ENCODE data around the gene TCF7. TPM values are rescaled to one million over a fixed set of nuclear protein-coding genes. Genes with fewer than 3 reads are reported as not detected.

The TCF7 gene
- total RNA-seq, 2 experiments from 2014 or later, result 24.4 to 25.6 TPM

DNA sequence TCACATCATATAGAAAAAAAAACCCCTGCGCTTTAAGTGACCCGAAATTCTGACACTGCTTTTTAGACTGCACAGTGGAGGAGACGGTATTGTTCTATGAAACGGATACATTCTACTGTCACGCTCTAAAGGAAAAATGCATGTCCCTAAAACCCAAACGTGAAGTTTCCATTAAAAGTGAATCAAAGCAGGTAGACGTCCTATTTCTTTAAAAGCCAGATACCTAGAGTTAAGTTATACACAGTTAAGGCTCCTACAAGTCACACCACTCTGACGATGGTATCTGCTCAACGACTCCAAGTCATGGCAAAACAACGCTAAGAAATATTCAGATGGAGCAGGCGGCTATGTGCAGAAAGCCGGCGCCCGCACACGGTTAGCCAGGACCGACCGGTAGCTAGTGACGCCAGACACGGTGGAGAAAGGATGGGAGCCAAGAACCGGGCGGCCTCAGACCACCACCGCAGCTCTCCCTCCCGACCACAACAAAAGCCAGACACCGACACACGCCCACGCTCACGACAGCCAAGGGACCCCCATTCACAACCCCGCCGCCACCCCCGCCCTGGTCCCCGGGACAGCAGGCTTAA is 61.5 kb downstream of the TCF7 start:
- ChIA-PET POLR2A (interaction anchor here (0.7 to 2.6 kb wide), 7 partner anchors 36 to 351 kb away, joined by 3 to 27 read pairs (median 6); partner anchors contain the start of genes PPP2CA and UBE2B), CTCF (interaction anchor here (0.6 to 1.6 kb wide), 5 partner anchors 22 to 137 kb away, joined by 3 to 4 read pairs (median 3); no protein-coding TSS in a partner anchor)

DNA sequence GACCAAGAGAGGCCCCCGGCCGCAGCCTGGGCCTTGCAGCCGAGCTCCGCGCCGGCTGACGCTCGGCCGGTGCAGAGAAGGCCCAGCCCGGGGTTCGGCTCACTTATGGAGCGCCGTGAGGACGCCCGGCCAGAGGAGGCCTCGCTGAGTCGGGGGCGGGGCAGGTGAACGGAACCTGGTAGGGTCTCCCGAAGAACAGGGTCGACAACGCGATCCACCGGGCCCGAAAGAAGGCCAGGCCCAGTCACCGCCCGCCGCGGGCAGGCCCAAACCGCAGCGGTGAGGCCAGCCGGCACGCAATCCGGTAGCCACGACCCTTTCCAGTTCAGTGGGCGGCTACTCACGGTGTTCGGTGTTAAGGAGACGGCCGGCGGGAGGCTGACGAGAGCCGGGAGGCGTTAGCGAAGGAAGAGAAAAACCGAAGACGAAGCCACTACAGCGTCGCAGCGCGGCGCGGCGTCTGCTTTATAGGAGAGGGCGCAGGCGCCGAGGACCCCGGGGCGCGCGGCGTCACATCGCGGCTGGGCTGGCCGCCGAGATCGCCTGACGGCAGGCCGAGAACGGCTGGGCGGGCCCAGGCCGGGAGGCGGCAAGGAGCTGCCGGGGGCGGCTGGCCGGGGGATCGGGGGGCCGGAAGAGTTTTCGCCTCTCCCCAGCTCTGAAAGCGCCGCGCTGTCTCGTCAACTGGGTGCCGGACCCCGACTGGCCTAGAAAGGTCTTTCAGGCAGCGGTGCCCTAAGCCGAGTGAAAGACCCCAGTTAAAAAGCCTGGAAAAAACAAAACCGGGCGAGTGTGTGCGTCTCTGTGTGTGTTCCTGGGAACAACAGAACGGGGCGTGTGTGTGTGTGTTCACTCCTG is 62.3 kb downstream of the TCF7 start, which contains the start of gene SKP1:
Gene SKP1 (minus strand): TSS at position 440 of the 858 bp plus-strand sequence. CDS start 2,928 bp downstream, outside the sequence.
- CTCF ChIA-PET, result interaction anchor here (0.6 to 1.6 kb wide), 7 partner anchors 23 to 234 kb away, joined by 3 to 5 read pairs (median 3); partner anchors contain the start of genes CDKN2AIPNL and PPP2CA
- POLR2A ChIA-PET, result interaction anchor here (0.5 to 2.6 kb wide), 15 partner anchors 8 to 350 kb away, joined by 3 to 27 read pairs (median 4); partner anchors contain the start of genes PPP2CA and UBE2B

DNA sequence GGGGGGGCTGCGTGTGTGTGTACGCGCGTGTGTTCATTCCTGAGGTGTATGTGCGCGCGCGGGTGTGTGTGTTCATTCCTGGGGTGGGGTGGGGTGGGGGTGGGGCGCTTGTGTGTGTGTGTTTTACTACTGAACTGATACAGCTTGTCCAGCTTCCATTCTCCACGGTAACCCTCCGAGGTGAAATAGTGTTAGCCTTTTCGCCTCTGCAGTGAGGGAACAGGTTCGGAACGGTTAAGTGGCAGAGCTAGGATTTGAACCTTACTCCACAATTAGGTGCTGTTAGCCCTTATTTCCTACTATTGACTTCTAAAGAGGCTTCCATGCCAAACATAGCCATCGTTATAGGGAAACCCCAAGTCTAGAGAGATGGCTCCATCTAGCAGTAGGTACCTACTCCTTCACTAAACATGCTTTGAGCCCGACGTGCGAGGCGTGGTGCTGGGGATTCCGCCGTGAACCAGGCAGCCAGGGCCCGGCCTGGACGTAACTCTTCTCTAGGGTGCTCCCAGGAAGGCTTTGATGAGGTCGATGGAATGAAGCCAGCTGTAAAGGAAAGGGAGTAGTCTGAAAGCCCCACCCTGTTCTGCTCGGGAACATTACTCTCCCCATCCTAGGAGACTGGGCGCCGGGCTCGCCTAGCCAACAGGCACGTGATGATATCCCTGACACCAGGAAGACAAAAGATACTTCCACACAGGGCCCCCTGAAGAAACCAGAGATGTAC is 63.1 kb downstream of the TCF7 start:
- POLR2A ChIA-PET, result interaction anchor here (0.5 to 2.6 kb wide), 14 partner anchors 9 to 349 kb away, joined by 3 to 27 read pairs (median 4); partner anchors contain the start of genes PPP2CA and UBE2B
- CTCF ChIA-PET, result interaction anchor here (0.9 to 1.6 kb wide), 4 partner anchors 39 to 233 kb away, joined by 3 to 5 read pairs (median 4); partner anchors contain the start of genes CDKN2AIPNL and PPP2CA

DNA sequence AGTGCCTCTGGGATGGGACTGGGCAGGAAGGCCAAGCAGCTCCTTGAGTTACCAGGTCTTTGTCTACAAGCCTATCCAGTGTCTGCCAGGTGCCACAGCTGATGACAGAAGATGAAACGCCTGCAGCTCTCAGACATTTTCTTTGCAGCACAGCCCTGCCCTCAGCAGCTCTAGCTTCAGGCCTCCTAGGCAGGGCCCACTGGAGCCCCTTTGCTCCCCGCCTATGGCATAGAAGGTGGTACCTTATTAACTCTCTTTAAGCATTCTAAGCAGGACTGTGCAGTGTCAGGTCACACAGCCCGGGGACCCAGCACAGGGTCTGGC is 63.6 kb downstream of the TCF7 start:
- POLR2A ChIA-PET, result interaction anchor here (0.5 to 2.6 kb wide), 2 partner anchors 12 to 48 kb away, joined by 3 to 27 read pairs; partner anchors contain the start of gene PPP2CA
- CTCF ChIA-PET, result interaction anchor here (1.4 kb wide), 1 partner anchor 233 kb away, joined by 3 read pairs; the partner anchor contains the start of gene CDKN2AIPNL

DNA sequence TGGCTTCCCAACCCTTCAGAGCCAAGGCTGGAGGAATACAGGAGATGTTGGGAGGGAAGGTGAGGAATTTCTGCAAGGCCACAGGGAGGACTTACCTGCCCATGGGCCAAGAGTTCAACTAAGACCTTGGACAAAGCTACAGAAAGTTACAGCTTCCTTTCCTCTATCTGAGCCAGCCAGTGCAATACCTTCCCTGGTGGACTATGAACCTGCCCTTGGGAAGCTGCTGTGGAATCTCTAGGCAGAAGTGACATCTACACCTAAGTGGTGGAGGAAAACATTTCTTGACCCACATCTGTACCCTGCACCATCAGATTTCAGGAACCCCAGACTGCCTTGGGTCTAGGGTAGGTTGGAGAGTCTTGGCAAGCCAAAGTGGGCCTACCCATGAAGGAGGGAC is 69.0 kb downstream of the TCF7 start:
- POLR2A ChIA-PET, result no interaction called here
- CTCF ChIA-PET, result interaction anchor here (0.8 to 5.3 kb wide), 12 partner anchors 18 to 531 kb away, joined by 3 to 33 read pairs (median 3); no protein-coding TSS in a partner anchor

DNA sequence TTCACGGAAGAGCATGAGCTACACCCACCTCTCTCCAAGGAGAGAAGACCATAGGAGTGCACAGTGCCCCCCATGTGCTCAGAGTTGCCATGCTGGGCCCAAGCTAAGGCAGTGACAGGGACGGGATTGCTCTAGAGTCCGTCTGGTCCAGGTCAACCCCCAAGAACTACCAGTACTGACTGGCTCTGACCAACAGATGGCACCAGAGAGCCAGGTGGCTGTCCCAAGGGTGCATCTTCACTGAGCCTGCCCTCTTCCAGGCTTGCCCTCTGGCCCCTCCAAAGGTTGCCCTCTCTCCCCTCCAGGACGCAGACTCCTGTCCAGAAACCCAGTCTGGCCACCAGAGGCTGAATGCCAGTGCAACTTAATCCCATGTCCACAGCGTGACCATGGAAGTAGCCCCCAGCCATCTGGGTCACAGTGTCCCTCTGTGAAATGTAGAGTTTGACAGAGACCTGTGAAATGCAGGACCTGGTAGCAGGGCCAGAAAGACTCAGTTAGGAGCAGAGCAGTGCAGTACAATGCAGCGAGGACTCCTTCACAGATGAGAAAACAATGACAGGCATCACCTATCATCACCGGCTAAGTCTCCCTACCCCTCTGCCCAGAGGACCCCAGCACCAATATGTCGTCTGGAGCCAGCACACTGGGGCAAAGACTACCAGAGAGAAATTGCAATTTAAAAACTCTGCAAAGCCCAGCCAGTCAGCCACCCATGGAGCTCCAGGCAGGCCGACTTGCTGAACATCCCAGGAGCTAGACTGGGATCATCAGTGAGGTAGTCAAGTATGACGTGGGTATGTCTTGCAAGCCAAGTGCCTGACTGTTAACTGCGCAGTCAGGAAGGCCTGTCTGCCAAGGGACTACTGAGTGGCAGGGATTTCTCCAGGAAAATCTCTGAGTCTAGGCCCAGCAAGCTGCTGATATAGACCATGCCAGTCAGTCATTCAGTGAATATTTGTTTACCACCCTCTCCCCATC is 70.0 kb downstream of the TCF7 start:
- ChIA-PET POLR2A (no interaction called here), CTCF (interaction anchor here (0.7 to 5.3 kb wide), 16 partner anchors 9 to 530 kb away, joined by 3 to 33 read pairs (median 3); no protein-coding TSS in a partner anchor)

DNA sequence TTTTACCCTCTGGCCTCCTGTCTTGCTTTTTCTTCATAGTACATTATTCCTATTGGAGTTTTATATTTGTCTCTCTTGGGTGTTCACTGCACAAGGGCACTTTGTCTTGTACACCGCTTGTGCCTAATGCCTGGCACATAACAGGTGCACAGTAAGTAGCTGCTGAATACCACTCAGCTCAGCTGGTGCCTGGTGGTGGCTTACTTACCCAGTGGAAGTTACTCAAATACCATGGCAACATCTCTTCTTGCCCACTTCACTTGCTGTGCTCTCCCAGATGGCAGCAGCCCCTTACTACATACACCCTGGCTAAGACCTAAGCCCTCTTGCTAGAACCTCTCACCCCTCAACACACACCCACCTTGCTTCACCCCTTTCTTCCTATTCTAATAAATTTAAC is 73.6 kb downstream of the TCF7 start:
- ChIA-PET POLR2A (interaction anchor here (0.5 kb wide), 1 partner anchor 22 kb away, joined by 3 read pairs; no protein-coding TSS in a partner anchor), CTCF (no interaction called here)

DNA sequence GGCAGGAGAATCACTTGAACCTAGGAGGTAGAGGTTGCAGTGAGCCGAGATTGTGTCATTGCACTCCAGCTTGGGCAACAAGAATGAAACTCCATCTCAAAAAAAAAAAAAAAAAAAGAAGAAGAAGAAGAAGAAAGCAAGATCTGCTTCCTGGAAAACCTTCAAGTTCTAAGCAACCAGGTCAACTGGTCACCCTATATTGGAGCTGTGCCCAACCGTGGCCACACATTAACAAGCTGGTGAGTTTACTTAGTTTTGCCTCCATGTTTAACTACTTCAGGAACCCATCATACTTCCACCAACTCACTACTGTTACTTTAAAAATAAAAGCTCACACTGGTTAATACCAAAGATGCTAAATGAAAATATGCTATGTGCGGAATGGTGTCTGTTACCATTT is 74.5 kb downstream of the TCF7 start:
- CTCF ChIA-PET, result interaction anchor here (1.0 kb wide), 1 partner anchor 100 kb away, joined by 4 read pairs; no protein-coding TSS in a partner anchor
- POLR2A ChIA-PET, result no interaction called here

DNA sequence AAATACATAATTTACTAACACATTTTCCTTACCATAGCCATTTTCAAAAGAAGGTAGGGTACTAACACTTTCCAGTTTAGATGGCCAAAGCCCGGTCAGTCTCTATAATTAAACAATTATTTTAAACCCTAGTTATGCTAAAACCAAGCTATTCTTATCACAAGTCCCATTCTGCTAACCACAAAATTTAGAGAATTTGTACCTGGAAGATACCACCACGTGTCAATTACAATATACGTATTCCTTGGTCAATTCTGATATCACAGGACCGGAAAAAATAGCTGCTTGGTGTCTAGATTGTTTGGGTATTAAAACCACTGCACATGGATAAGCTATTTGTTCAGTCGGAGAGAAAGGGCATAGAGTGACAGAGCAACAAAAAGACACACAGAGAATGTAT is 81.2 kb downstream of the TCF7 start:
- ChIA-PET CTCF (interaction anchor here (0.5 kb wide), 1 partner anchor 430 kb away, joined by 4 read pairs; no protein-coding TSS in a partner anchor), POLR2A (no interaction called here)

Other genes with a start within 250 kb of the TCF7 start
- gene C5orf15, start 146.1 kb upstream of the TCF7 start, total RNA-seq, result 10 to 100 TPM; 24.7 to 30.8 TPM
- 100 to 1,000 TPM; 488 to 491 TPM for gene VDAC1, start 109.7 kb upstream of the TCF7 start, total RNA-seq
- gene SKP1, start 62.3 kb downstream of the TCF7 start, total RNA-seq, result 100 to 1,000 TPM; 245 to 268 TPM
- gene PPP2CA, start 111.4 kb downstream of the TCF7 start, total RNA-seq, result 100 to 1,000 TPM; 185 to 193 TPM